Daoy (cell line): ENCODE measurements around the gene RO60. TPM values are rescaled to one million over a fixed set of nuclear protein-coding genes. Genes with fewer than 3 reads are reported as not detected.

ENCODE experiments used
- DNase-seq: peaks from one replicate; pipeline ENCODE4 v3.0.0-alpha.2; 2015; ENCODE audit warnings: low read depth
- total RNA-seq: library from RNA; depleted of rRNA; stranded (reverse); fragments of >200 nt; shearing (Covaris generic); gene quantifications from 2 replicates; pipeline ENCODE4 v1.2.3, GENCODE V29; 2014; rRNA removed

RO60 gene
- total RNA-seq, 1 experiment from 2014 or later = 74.5 TPM

GRCh38 chr1:193108471-193108870, 49.1 kb downstream of the RO60 start:
- DNase-seq = no peak

Other genes with a start within 250 kb of the RO60 start
- 43.5 and 50.2 TPM in 2 replicates for gene UCHL5, start 252 bp upstream of the RO60 start, total RNA-seq
- gene GLRX2, start 45.8 kb downstream of the RO60 start, total RNA-seq = 33.9 and 40.3 TPM in 2 replicates
- 18.7 and 21.9 TPM in 2 replicates for gene CDC73, start 62.4 kb downstream of the RO60 start, total RNA-seq
- gene B3GALT2, start 127.0 kb downstream of the RO60 start, total RNA-seq = not detected in 2 replicates